GM18517 (cell line): ENCODE data around the gene SMAD7.

Experiments
- ATAC-seq: cut with Tn5 transposase; IDR thresholded peaks from one replicate; pipeline ENCODE4 v1.9.1; 2021; ENCODE audit warnings: mild to moderate bottlenecking, moderate library complexity; ENCODE audit not compliant: unreplicated experiment

SMAD7 gene

DNA sequence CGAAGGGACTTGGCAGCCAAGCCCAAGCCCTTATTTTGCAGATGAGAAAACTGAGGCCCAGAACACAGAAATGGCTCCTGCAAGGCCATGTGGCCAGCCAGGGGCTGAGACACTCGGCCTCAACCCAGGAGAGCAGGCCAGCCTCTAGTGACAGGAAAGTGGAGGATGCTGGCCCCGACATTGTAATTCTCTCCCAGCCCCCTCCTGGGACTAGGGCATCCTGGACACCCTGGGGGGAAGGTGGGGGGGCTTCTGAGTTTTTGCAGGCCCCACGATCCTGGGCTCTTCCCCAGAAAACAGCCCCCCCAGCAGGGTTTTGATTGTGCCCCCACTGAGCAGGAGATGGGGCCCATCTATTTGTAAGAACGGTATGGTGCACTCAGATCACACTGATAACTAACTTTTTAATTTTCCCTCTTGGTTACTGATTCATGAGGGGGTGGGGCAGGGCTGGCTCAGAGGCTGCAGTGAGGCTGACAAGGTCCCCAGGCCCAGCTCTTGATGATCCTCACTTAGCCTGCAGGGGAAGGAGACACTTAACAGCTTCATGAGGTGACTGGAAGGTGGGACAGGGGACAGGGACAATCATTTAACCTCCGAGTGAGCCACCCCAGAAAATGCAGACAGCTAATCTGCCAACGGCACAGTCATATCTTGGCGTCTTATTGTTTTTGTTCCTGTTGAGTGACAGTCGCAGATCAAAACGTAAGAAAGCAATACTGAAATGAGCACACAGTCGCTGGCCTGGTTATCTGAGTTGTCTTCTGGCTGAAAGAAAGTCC lies 18.9 kb downstream of the SMAD7 start:
- peak; percentile 32 for ATAC-seq

DNA sequence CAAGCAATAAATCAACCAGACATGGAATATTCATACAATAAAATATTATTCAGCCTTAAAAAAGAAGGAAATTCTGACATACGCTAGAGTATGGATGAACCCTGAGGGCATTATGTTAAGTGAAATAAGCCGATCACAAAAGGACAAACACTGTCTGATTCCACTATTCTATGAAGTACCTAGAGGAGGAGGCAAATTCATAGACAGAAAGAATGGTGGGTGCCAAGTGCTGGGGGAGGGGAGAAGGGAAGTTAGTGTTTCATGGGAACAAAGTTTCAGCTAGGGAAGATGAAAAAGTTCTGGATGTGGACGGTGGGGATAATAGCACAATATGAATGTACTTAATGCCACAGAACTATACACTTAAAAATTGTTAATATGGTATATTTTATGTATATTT lies 19.8 kb downstream of the SMAD7 start:
- no peak for ATAC-seq

DNA sequence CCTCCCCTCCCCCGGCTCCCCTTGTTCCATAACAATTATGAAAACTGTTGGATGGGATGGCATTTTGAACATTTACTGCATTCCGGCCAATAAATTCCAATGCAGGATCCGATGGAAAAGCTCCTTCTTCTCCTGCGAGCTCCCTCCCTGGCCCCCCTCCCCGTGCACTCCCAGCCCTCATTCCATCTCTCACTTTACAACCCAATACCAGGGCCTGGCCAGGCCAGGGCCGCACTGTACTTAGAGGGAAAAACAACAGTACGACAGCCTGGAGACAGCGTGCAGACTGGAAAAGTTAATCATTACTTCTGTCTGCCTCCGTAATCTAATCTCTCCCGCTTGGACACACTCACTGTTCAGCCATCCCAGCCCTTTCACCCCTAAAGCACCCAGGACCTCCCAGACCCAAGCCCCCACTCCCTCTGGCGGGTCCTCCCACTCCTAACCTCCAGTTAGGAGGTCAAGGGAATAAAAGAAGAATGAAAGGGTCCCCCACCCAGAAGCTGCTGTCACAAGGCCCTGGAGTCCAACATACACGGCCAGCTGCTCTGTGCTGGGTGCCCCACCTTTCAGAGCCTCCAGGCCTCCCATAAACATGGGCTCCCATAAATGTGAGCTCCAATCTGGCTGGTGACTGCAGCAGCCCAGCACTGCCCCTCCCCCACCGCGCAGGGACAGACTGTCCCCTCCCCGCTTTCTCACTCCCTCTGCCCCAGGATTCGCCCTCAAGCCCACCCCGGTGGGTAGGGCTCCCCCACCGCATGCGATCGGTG lies 20.6 kb downstream of the SMAD7 start:
- no peak for ATAC-seq

DNA sequence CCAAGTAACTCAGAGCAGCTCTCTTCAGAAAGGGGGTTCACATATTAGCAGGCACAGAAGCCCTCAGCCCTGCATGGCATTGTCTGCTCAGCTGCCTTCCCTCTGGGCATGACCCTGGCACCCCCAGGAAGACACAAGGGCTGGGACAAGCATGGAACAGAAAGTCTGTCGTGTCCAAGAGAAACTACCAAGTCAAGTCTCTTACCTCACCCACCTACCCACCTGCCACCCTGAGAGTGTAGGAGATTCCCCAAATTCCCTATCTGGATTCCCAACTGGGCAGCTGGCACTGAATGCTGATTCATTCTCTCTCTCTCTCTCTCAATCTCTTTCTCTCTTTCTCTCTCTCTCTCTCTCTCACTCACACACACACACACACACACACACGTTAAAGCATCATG lies 21.6 kb downstream of the SMAD7 start:
- ATAC-seq, result no peak

DNA sequence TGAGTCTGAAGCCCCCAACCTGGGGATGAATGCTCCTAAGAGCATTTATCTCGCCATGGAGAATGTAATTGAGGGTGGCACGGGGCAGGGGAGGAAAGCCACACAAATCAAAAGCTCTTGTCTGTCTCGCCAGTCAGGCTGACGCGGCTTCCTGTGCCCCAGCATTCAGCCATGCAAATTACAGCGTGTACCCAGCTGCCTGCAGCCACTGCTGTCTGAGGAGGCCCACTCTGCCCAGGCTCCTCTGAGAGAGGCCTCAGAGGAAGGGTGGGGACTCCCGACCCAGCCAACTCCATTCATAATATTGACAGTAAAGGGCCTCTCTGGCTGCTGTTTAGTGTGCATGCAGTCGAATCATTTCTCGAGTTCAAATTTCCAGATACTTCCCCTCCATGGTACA lies 22.0 kb downstream of the SMAD7 start:
- peak; percentile 85 for ATAC-seq

DNA sequence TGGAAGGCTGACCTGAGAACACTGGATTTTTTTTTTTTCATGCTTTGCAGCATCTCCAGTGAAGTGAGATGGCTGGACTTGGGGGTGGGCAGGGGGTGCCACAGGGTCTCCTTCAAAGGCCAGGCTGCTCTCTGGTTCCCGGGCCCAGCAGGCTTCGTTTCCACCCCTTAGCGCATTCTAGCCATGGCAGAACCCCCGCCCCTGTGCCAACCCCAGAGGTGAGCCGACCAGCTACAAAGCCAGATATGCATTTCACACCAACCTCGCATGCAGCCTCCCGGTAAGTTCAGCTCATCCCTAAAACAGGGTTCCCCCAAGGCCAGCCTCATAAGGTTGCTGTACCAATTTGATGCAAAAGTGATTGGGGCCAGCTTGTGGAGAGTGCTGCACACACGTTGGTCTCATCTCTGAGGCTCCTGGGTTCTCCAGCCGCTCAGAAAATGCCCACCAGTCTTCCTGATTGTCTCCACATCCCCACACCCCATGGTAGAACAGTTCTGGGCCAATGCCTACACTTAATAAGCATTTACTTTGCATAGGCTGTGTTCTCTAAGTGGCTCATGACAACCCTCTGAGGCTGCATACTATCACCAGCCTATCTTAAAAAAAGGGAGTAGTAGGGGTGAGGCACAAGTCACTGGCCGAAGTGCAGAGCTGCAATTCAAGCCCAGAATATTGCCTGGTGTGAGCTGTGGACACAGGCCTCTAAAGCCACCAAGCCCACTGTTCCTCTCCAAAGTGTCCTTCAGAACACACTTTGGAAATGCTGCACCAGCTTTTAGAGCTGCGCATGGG lies 23.3 kb downstream of the SMAD7 start:
- ATAC-seq, result no peak

DNA sequence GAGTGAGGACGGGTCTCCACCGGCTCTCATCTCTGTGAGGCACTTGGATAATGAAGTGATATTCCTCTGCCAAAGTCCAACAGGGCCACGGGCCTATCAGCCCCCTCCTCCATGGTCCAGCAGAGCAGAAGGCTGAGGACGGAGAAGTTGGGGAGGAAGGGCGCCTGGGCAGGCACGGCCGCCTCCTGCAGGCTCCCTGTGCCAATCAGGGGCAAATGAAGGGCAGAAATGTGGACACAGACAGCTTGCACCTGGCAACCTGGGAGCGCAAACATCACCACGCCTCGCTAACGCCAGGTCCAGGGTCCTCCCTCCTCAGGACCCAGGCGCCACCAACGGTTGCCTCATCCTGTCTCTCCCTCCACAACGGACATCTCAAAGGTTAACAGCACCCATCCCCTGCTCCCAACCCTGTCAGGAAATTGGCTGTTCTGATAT lies 24.3 kb downstream of the SMAD7 start:
- ATAC-seq, result no peak

DNA sequence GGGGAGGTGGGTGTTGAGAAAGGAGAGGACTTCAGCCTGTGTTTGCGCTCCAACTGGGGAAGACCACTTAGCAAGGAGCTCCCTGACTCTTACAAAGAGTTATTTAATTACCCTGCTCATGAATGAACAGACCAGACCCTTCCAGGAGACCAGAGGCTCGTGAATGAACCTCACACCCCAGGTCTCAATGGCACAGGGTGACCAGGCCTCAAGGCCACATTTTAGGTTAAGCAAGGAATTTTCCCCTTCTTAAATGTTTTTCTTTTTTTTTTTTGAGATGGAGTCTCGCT lies 25.3 kb downstream of the SMAD7 start:
- ATAC-seq, result no peak

DNA sequence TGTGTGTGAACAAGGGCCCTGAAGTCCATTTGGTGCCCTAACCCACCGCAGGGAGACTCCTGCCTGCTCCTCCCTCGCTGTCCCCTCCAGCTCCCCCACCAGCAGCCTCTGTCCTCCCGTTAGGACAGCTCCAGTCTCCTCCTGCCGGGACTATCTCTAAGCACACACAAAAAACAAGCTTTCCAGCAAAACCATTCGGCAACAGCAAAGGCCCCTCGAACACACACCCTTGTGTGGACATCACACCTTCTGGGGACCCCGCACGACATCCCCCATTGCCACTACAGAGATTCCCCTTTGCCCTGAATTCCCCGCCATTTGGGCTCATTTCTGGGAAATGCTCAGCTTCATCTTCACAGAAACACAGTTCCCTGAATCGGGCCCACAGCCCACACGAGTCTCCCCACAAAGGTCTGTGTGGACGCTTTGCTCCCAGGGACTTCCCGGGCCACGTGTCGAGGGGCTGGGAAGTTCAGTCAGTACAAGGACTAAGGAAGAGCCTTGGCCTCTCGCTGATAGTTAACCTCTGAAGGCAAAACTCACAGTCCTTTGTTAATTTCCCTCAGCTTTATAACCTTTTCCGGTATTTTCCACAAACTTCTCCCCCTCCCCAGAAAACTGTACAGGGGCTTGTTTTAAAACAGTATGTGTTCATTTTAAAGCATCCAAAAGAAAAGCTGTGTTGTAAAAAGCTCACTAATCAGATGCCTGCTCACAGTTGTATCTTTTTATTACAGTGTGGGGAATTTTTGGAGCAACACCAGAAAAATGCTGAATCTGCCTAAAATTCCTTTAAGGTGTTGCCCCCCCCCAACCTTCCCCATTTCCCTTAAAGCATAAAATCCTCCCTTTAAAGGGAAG lies 25.9 kb downstream of the SMAD7 start:
- ATAC-seq, result no peak

DNA sequence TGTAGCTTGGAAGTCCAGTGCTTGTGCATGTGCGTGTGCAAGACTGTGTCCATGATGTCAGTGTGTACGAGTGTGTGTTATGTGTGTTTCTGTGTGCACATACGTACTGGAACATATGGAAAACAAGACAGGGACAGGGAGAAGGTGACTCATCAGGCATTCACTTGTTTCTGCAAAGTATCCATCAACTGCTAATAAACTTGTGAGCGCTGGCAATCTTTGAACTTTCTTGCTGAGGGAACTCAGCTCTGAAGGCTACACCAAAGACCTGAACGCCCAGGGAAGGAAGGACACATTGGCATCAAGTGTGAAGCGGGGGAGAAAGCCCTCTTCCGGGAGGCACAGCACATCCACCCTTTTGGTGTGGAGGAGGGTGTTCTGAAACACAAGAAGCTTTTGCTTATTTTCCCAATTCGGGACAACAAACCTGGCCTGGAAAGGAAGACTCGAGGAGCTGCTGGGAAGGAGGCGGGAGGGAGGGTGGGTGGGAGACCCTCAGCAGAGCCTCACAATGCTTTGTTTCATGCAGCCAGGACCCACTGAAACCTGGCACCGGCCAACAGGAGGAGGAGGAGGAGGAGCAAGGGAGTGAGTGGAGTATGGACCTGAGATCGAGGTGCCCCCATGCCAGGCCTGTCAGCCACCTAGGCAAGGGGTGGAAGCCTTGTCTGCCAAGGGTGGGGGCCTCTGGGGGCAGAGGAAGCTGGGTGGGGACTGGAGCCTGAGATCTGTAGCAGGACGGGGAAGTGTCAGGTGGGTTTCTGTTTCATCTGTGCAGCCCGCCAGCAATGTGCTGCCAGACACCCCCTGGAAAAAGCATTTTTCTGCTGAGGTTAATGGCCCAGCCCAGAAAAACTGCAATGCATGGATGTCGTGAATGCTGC lies 26.8 kb downstream of the SMAD7 start:
- ATAC-seq, result no peak

DNA sequence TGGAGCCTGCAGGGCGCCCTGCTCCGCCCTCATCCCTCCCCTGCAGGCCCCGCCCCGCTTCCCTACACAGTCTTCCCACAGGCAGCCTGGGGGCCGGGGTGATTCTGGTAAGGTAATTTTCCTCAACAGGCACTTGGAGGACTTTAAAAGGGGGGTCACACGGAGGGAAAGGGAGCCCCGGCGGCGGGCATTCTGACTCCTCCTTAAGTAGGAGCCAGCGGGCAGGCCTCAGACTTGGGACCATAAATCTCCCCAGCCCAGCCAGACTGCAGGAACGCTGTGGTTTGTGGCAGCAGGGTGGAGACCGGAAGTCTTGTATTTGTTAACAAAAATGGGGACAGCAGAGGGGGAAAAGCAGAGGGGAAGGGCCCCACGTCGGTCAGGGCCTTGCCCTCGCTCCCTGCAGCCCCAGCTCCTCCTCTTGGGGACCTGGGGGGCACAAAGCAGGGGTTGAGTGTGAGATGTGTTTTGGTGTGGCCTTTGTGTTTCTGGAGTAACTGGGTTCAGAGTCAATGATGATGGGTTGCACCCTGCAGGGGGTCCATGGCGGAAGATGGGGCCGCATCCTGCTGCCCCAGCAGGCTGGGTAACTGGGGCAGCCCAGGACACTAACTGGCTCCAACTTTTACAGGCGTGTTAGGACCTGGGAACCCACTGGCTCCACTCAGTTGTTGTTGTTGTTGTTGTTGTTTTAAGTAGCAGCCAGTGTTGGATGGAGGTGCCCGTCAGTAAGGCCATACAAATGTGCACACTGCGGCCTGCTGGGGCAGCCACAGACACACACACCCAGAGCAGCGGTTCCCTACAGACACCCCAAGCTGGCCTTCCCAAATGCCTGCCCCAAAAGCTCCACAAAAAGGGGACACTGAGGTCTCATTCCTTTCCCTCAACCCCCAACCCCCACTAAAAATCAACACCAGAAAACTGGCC lies 27.7 kb downstream of the SMAD7 start:
- no peak for ATAC-seq

DNA sequence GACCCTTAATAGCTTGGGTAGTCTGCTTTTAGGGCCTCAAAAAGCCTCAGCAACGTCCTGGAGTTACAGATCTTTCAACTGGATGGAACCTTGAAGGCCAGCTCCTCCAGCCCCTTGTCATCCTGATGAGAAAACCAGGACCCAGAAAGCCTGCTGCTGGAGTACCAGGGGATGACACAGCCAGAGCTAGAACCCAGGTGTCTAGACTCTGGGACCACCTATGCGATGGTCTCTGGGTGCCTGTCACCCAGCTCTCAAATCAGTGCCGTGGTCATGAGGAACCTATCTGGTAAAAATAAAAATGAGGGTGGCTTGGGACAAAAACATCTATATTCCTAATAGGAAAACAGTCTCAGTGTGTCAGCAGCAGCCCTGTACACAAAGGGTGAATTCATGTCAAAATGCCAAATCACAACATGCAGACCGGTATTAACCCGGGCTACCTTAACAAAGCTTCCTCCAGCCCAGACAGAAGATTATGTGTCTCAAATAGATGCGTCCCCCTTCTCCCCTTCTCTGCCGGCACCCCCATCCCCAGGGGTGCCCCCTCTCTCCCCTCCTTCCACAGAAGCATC lies 28.5 kb downstream of the SMAD7 start:
- ATAC-seq, result no peak

DNA sequence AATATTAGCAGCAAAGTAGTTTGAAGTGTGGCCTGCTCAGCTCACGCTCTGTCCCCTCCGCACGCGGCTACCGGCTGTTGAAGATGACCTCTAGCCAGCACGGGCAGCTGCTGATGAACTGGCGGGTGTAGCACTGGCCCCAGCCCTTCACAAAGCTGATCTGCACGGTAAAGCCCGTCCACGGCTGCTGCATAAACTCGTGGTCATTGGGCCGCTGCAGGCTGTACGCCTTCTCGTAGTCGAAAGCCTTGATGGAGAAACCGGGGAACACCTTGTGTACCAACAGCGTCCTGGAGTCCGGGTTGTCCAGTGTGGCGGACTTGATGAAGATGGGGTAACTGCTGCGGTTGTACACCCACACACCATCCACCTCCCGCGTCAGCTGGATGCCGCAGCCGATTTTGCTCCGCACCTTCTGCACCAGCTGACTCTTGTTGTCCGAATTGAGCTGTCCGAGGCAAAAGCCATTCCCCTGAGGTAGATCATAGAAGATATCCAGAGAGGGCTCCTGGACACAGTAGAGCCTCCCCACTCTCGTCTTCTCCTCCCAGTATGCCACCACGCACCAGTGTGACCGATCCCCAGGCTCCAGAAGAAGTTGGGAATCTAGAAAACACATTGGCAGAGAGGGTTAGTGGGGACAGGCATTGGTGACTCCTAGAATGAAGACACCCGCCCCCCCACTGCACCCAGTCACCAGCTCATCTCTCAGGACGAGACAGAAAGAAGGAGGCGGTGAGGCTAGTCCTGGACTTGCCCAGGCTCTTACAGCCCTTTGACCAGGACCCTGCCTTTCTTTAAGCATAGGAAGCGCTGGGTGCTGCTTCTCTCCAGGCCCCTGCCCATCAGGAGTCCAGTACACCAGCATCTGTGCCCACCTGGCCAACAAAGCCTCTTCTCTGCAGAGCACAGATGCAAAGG lies 29.2 kb downstream of the SMAD7 start:
- no peak for ATAC-seq

DNA sequence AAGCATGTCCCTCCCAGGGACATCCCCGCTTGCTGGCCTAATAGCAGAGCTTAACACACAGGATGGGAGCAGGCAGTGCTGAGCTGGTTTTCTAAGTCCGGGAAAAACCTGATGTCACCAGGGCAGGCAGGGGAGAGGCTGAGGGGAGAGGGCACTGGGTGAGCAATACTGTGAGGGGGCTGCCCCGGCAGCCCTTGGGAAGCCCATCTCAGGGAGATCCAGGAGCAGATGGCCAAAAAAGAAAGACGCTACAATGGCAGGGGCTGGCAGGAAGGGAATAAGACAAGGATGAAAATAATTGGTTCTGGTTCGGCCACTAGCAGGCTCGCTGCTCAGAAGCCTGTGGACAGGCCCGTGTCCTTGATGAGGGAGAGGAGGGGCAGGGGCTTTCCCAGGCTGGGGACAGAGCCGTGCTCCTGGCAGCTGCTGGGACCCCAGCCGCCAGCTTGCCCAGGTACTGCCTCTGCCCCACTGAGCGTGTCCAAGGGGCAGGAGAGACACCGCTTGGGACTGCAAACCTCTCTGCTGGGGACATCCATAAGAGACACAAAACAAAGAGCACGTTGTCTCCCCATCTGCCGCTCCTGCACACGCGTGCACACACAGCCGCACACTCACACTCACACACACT lies 30.2 kb downstream of the SMAD7 start:
- no peak for ATAC-seq

DNA sequence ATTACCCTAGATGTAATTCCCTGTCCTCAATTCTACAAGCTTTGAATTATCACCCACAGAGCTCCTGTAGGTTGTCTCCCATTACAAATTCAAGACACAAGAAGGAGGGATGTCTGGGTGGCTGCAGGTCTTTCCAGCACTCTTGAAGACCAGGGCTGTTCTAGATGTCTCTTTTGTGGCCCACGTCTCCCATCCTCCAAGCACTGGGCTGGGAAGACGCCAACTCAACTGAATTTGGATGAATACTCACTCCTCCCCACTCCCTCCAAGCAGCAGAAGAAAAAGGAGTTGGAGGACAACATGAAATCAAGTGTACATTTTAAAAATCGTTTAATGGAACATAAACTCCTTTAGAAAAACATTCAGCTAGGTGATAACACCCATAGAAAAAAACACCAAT lies 31.2 kb downstream of the SMAD7 start:
- ATAC-seq, result no peak

DNA sequence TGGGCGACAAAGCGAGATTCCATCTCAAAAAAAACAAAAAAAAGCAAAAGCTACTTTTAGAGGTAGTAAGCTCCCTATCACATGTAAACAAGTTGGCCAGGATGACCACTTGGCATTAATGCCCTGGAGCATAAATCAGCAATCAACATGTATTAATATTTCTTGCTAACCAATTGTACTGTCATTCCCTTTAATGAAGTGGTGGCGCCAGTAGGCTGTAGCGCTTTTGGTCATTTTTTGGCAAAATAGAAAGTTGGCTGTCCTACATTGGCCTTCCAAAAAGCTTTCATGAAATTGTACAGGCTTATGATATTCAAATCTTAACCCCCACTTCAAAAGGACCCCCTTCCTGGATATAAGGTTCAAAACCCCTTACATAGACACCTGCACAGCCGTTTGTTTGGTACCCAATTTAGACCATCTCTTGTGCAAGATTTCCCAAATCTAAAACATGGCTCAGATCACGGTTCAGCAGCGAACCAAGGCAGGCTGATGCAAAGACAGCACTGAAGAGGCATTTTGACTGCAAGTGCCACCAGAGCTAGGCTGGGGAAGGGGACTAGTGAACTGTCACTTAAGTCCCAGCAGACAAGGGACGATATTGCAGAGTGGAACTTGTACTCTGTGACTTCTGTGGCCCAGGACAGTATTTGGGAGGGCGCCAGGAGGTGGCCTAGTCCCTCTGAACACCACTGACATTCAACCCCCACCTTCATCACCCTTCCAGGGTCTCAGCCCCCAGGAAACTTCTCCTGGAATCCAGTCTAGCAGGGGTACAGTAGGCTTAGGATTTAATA lies 31.9 kb downstream of the SMAD7 start:
- ATAC-seq, result no peak
